ENCODE measurements around the gene HDAC11. TPM values are rescaled to one million over a fixed set of nuclear protein-coding genes. Genes with fewer than 3 reads are reported as not detected.

Gene HDAC11
- total and polyA plus RNA-seq, 9 of the 15 experiments (the other 6 are each of a cell fraction or from before 2014, with no cell fraction given), result 0.60 to 6.0 (median 4.5) TPM

GRCh38 chr3:13484851-13485590 is 4.9 kb downstream of the HDAC11 start (continued):
- TF ChIP-seq ZNF609 (CRISPR knock-in tag; IDR thresholded peaks at IDR 0.05; ENCODE audit: borderline replicate concordance) (0 out of 2 replicates have a peak, but pooled peaks have one; percentile 63), PHF8 (IDR thresholded peaks at IDR 0.05; ENCODE audit: borderline replicate concordance, low read length) (peak; percentile 26; the same call in 1 of the 2 replicates), ATF6 (CRISPR knock-in tag; IDR thresholded peaks at IDR 0.05) (no peak), RB1 (IDR thresholded peaks at IDR 0.05; ENCODE audit: low read depth) (no peak), KLF13 (tag; IDR thresholded peaks at IDR 0.05; ENCODE audit: borderline replicate concordance, low read depth) (peak; percentile 65; the same call in 1 of the 2 replicates), ATF3 (IDR thresholded peaks at IDR 0.05) (no peak), ATF3 (CRISPR knock-in tag; conservative IDR thresholded peaks at IDR 0.05) (no peak; the same call in 1 of the 2 replicates), ZNF584 (CRISPR knock-in tag; IDR thresholded peaks at IDR 0.05; ENCODE audit: low read depth) (no peak), ZFP30 (CRISPR knock-in tag; IDR thresholded peaks at IDR 0.05; ENCODE audit: borderline replicate concordance) (no peak), ZNF561 (CRISPR knock-in tag; conservative IDR thresholded peaks at IDR 0.05) (no peak), NONO (IDR thresholded peaks at IDR 0.05; ENCODE audit: low read depth in 2 of 2, low read length in 1 of 2) (peak in 1 of 2 experiments; percentile 66; a peak in 1 of 4 replicates), GATA2 (CRISPR knock-in tag; IDR thresholded peaks at IDR 0.05) (peak; percentile 92), GABPA (tag; conservative IDR thresholded peaks at IDR 0.05; ENCODE audit: low read depth) (peak; percentile 53), E2F6 (IDR thresholded peaks at IDR 0.05; ENCODE audit: borderline replicate concordance in 1 of 2, extremely low read depth in 1 of 2, insufficient read depth in 1 of 2, insufficient read length in 1 of 2, low read depth in 1 of 2, low read length in 1 of 2, poor library complexity in 1 of 2, severe bottlenecking in 1 of 2) (peak; percentile 68 to 77), TCF7 (IDR thresholded peaks at IDR 0.05; ENCODE audit: borderline replicate concordance) (0 out of 2 replicates have a peak, but pooled peaks have one; percentile 52), ARHGAP35 (IDR thresholded peaks at IDR 0.05; ENCODE audit: partially characterized antibody) (no peak), ZNF239 (CRISPR knock-in tag; IDR thresholded peaks at IDR 0.05) (no peak)

Measured in K562 (cell line).